HG02970 (cell line): ENCODE results near the gene ITPA.

ENCODE experiments used
- ATAC-seq: cut with Tn5 transposase; IDR thresholded peaks from one replicate; pipeline ENCODE4 v1.9.1; 2021; ENCODE audit warnings: mild to moderate bottlenecking, moderate library complexity, moderate number of reproducible peaks; ENCODE audit not compliant: unreplicated experiment, low FRiP score

Gene ITPA

GRCh38 chr20:3209257-3209945 is at the start of gene ITPA:
TSS of gene ITPA (plus strand) at chr20:3209498. CDS start at chr20:3209552, 54 bp downstream.
- no peak for ATAC-seq

GRCh38 chr20:3160418-3160817 is 48.9 kb upstream of the ITPA start:
- ATAC-seq, result no peak

- no peak for ATAC-seq
These were observed 47.8 kb upstream of the ITPA start for GRCh38 chr20:3161316-3162079.

GRCh38 chr20:3162080-3162611 is 47.2 kb upstream of the ITPA start:
- no peak for ATAC-seq

- ATAC-seq, result no peak
These were observed 45.9 kb upstream of the ITPA start for GRCh38 chr20:3163099-3164042.

GRCh38 chr20:3164043-3164762 is 45.1 kb upstream of the ITPA start:
- ATAC-seq, result no peak

- ATAC-seq, result no peak
These were observed 44.4 kb upstream of the ITPA start for GRCh38 chr20:3164763-3165410.

GRCh38 chr20:3165473-3166337 is 43.6 kb upstream of the ITPA start:
- no peak for ATAC-seq

GRCh38 chr20:3166338-3166912 is 42.9 kb upstream of the ITPA start:
- no peak for ATAC-seq

- ATAC-seq, result no peak
These were observed 42.4 kb upstream of the ITPA start for GRCh38 chr20:3166913-3167342.

GRCh38 chr20:3167738-3168078 is 41.6 kb upstream of the ITPA start:
- ATAC-seq, result no peak

- ATAC-seq, result no peak
These were observed 41.0 kb upstream of the ITPA start for GRCh38 chr20:3168079-3168828.

GRCh38 chr20:3168829-3169590 is 40.3 kb upstream of the ITPA start:
- no peak for ATAC-seq

GRCh38 chr20:3171391-3172125 is 37.7 kb upstream of the ITPA start:
- ATAC-seq, result no peak

GRCh38 chr20:3172126-3172932 is 37.0 kb upstream of the ITPA start:
- no peak for ATAC-seq
